SIG-M5 treated with dmso at 0.1 percent for 504 hours (cell line): ENCODE results near the gene LEPROT.
"Not testable (repeated sequence)": the region's sequence is repeated elsewhere in the genome, so short reads cannot be mapped to it uniquely, and the experiment has no call there.

Source experiments
- DNase-seq: peaks from one replicate; lab custom pipeline; 2025; ENCODE audit not compliant: unreplicated experiment; lab: John Stamatoyannopoulos, UW

Gene LEPROT

GRCh38 chr1:65435987-65436386 is 15.5 kb downstream of the LEPROT start:
- DNase-seq, result no peak

DNA sequence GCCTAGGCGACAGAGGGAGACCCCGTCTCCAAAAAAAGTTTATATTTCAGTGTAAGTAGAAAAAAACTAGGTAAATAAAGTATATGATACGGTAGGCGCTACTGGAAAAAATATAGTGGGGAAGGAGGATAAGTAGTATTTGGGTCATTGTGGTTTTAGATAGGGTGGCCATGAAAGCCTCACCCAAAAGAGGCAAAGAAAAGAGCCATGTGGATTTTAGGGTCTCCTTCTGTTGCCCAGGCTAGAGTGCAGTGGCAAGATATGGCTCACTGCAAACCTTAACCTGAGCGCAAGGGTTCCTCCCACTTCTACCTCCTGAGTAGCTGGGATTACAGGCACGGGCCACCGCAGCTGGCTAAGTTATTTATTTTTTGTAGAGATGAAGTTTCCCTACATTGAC is 17.1 kb downstream of the LEPROT start:
- DNase-seq, result no peak

DNA sequence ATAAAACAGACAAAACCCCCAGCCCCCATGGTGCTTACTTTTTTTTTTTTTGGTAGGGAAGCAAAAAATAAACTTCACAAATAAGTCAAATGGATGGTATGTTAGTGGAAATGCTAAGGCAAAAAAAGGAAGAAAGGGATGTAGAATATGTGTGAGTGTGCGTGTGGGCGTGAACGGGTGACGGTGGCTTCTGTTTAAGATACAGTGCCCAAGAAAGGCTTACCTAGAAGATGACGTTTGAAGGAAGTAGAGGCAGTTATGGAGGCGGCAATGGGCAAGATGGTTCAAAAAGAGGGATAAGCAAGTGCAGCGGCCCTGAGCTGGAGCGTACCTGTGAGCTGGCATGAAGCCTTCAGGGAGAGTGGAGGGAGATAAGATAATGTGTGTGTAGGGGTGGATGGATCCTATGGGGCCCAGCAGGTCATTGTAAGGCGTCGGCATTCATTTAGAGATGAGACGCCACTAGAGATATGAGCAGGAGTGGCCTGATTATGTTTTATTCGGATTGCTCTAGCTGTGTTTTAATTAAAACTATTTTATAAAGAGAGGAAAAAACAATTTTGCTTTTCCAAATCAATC is 19.9 kb downstream of the LEPROT start:
- no peak for DNase-seq

DNA sequence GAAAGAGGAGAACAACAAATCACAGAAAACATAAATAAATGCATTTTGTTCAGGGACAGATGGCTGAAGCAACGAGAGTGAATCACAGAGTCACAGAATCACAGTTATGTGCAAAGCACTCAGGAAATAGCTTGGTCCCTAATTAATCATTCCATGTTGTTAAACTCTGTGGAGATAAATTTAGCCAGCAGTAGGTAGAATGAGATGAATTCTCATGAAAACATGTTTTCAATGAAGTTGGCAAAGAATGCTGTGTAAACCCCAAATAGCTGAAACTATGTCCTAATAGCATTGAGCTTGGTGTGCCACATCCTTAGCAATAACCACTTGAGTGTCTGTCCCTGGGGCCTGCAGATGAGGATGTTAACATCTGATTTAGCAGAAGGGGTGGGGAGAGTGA is 20.4 kb downstream of the LEPROT start:
- no peak for DNase-seq

DNA sequence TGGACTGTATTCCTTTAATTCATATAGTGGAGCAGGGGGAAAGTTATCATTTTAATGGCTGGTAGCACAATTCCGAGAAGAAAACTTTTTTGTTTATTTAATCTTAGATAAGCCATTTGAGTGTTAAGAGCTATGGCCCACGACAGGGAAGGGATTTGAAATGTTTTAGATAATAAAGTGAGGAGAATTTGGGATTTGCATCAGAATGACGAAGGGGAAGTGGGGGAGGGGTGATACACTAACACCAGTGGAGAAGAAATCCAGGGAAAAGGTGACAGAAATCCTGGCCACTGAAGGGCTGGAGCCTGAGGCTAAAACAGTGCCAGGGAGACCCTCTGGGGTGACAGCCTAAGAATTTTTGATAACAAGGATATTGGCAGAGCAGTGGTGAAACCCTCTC is 21.0 kb downstream of the LEPROT start:
- no peak for DNase-seq

DNA sequence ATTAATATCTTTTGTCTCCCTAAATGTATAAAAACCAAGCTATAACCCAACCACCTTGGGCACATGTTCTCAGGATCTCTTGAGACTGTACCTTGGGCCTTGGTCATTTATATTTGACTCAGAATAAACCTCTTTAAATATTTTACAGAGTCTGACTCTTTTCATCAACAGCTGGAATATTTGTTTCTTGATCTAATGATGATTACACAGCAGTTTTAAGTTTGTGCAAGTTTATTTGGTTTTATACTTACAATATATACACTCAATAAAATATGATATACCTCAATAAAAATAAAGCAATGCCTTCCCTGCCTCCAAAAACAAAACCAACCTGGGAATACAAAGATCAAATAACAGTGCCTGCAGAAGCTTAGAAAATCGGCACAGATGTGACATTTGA is 22.0 kb downstream of the LEPROT start:
- DNase-seq, result no peak

GRCh38 chr1:65443647-65444046 is 23.2 kb downstream of the LEPROT start:
- DNase-seq, result no peak

DNA sequence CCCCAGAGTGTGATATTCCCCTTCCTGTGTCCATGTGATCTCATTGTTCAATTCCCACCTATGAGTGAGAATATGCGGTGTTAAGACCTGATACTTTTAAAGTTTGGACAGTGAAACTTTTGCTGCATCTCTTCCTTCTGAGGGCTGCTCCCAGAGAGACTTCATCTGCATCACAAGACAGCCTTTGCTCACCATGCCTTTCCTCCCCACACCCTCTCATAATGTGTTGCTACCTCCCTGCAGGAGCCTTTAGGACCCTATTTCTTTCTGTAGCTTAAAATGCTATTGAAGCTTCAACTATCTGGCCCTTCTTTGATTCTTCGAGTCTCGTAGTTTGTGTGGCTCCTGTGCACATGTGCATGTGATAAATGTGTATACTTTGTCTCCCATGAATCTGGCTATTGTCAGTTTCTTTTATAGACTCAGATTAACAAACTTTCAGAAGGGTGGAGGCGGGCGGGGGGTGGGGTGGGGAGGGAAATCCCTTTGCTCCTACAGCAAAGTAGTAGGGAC is 23.7 kb downstream of the LEPROT start:
- no peak for DNase-seq

- DNase-seq, result no peak
Measured at GRCh38 chr1:65445837-65446236, 25.4 kb downstream of the LEPROT start.

- DNase-seq, result no peak
Measured at GRCh38 chr1:65449214-65449823, 28.9 kb downstream of the LEPROT start.

DNA sequence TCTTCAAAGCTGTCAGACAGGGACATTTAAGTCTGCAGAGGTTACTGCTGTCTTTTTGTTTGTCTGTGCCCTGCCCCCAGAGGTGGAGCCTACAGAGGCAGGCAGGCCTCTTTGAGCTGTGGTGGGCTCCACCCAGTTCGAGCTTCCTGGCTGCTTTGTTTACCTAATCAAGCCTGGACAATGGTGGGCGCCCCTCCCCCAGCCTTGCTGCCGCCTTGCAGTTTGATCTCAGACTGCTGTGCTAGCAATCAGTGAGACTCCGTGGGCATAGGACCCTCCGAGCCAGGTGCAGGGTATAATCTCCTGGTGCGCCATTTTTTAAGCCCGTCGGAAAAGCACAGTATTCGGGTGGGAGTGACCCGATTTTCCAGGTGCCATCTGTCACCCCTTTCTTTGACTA is 35.2 kb downstream of the LEPROT start:
- DNase-seq, result not testable (repeated sequence)

DNA sequence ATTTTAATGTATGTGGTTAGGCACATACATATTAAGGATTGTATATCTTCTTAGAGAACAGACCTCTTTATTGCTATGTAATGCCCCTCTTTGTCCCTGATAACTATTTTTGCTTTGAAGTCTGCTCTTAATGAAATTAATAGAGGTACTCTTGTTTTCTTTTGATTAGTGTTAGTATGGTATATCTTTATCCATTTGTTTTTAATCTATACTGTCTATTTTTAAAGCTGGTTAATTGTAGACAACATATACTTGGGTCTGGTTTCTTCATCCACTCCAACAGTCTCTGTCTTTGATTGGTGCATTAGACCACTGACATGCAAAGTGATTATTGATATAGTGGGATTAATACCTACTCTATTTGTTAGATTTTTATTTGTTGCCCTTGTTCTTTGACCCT is 36.0 kb downstream of the LEPROT start:
- no peak for DNase-seq

DNA sequence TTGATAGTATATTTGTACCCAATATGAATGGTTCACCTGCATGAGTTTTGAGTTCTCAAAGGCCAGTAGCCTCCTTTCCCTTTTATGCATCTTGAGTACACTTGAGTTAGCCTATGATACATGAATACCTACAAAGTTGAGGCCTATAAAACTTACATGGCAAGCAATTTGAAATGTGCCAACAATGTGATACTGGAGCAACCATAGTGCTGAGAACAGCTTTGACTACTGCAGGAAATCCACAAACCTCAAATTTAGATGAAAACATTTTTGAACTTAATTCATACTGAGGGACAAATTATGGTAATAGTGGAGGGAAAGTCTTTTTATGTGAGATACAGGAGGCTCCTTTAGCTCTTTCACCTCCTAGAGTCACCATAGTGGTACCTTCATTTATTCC is 37.4 kb downstream of the LEPROT start:
- DNase-seq, result no peak

- no peak for DNase-seq
Measured at GRCh38 chr1:65458730-65459396, 38.4 kb downstream of the LEPROT start.

DNA sequence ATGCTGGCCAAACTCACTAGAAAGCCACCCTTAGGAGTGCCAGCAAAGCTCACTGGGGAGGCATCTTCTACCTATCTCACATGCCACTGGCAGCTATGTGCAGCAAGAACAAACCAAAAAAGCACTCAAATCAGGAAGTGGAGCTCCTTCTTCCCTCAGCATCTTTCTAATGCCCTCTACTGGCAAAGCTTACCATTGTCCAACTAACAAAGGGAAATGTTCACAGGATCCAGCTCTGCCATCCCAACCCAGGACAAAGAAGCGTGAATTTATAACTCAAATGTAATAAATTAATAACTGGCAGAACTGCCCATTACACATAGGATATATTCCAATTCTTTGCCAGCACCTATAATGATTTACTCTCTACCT is 38.9 kb downstream of the LEPROT start:
- DNase-seq, result peak; percentile 67

DNA sequence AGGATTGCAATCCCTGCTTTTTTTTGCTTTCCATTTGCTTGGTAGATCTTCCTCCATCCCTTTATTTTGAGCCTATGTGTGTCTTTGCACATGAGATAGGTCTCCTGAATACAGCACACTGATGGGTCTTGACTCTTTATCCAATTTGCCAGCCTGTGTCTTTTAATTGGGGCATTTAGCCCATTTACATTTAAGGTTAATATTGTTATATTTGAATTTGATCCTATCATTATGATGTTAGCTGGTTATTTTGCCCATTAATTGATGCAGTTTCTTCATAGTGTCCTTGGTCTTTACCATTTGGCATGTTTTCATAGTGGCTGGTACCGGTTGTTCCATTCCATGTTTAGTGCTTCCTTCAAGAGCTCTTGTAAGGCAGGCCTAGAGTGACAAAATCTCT is 45.4 kb downstream of the LEPROT start:
- not testable (repeated sequence) for DNase-seq

DNA sequence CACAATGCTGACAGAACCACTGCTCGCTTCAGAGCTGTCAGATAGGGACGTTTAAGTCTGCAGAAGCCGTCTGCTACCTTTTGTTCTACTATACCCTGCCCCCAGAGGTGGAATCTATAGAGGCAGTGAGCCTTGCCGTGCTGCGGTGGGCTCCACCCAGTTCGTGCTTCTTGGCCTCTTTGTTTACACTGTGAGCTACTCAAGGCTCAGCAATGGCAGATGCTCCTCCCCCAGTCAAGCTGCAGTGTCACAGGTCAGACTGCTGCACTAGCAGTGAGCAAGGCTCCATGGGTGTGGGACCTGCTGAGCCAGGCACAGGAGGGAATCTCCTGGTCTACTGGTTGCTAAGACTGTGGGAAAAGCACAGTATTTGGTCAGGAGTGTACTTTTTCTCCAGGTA is 47.1 kb downstream of the LEPROT start:
- DNase-seq, result peak; percentile 21

GRCh38 chr1:65469126-65469888 is 48.8 kb downstream of the LEPROT start:
- no peak for DNase-seq

DNA sequence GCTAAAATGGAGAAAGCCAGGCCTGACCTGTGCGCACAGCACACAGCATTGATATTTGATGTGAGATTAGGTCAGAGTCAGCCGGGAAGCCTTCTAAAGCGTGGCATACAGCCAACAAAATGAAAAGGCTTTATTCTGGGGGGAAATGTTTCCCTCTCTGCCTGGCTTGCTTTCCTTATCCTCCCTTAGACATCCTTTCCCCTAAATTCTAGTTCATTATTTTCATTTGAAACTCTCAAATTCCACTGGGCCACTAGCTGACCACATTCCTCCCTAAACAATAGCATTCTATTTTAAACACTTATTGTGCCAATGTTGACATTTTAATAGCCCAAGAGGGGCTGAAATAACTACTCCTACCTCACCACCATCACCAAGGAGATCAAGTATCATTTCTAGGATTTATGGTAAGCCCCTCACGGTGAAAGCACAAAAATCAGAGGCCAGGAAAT is 49.4 kb downstream of the LEPROT start:
- DNase-seq, result no peak

DNA sequence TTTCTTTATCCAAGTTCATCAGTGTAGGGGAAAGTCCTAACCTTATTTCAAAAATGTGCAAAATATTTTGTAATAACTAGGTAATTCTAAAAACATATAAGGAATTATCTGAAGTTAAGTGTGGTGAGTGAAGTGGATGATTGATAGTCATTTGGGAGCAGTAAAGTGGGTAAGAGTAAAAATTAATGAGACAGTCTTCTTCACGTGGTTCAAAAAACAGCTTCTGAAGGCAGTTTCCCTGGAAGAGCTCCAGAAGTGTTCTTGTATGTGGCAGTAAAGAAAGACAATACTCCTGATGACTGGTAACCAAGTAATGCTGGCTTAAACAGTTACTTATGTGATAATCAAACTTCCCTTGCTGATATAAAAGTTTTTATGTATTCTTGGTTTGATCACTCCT is 50.3 kb downstream of the LEPROT start:
- DNase-seq, result no peak

DNA sequence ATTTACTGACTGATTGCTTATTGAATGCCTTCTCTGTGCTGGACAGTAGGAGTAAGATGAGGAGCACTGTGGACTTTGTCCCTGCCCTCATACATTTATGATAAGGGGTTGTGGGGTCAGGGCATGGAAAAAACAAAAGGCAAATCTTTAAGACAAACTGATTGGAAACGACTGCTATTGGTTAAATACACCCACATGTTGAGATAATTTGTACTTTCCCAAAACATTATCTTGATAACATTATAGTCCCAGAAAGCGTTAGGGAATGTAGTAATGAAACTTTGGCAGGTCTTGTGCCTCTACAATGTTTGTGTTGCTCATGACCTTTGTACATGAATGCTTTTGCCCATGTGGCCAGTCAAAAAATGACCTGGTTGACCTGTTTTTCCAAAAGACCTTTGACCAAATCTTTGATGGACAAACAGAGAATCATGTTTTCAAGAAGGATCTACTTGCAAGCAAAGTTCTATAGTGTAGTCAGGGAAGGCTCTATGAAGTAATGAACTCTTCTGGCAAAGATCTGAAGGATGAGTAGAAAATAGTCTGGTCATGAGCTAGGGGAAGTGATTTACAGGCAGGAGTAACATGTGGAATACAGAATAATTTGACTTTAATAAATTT is 50.9 kb downstream of the LEPROT start:
- no peak for DNase-seq
